ENCODE results near the gene GDF15.
"Not testable (repeated sequence)": the region's sequence is repeated elsewhere in the genome, so short reads cannot be mapped to it uniquely, and the experiment has no call there.

The GDF15 gene

GRCh38 chr19:18364277-18364825, 21.6 kb upstream of the GDF15 start:
- not testable (repeated sequence) for DNase-seq

GRCh38 chr19:18364826-18365528, 21.0 kb upstream of the GDF15 start:
- no peak for DNase-seq

GRCh38 chr19:18366021-18366435, 19.9 kb upstream of the GDF15 start:
- DNase-seq = no peak

- no peak for DNase-seq
Measured at GRCh38 chr19:18368504-18369222, 17.3 kb upstream of the GDF15 start.

GRCh38 chr19:18373407-18373891, 12.5 kb upstream of the GDF15 start:
- no peak for DNase-seq

DNA sequence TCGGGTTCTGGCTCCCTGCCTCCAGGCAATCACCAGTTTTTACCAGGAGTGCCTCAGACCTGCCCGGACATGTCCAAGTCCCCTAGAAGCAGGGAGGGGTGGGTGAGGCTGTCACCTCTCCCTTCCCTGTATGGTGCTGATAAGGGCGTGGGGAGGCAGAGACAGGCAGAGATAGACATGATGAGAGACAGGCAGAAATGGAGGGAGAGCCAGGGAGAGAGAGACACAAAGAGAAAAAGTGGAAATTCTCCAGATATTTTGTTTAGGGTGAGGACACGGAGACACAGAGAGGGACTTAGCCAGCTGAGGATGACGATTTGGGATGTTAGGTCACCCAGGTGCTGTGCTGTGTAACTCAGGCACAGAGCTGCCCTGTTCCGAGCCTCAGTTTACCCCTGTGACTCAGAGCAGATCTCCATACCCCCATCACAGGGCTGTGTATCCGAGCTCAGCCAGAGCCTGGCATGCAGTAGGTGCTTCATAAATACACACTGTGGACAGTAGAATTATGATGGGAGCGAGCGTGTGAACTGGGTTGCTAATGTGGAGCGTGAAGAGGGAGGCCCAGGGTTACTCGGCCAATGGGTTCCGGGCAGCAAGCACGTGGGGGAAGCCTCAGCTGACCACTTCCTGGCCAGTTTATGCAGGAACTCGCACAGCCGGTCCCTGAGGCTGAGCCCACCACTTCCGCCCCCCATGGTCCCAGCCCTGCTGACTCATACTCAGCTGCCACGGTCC, 11.9 kb upstream of the GDF15 start:
- DNase-seq = no peak

- no peak for DNase-seq
Measured at GRCh38 chr19:18377026-18377425, 8.9 kb upstream of the GDF15 start.

DNA sequence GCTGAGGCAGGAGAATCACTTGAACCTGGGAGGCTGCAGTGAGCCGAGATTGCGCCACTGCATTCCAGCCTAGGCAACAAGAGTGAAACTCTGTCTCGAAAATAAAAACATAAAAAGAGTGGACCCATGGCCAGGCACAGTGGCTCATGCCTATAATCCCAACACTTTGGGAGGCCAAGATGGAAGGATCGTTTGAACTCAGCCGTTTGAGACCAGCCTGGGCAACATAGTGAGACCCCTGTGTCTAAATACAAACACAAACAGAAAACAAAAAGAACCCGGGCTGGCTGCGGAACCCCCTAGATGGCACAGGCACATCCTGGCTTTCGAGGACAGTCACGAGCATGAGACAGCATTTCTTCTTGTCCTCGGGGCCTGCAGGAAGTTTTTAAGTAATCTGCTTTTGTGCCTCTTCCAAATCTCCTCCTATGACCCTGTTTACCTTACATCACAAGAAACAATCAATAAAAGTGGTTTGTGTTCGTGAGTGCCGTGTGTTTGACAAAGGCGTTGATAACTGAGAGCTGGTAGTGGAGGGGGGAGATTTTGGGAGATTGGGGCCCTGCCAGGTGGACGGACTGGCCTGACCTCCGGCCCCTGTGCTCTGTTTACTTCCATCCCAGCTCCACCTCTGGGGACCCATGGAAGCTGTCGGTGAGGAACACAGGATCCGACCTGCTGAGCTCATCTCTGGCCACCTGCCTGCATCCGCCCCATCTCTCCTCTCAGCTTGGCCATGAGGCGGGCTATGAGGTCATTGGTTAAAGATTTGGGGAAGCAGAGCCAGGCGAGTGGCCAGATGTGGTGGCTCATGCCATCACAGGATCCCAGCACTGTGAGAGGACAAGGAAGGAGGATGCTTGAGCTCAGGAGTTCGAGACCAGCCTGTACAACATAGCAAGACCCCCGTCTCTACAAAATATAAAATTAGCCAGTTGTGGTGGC, 5.9 kb upstream of the GDF15 start:
- DNase-seq = no peak

DNA sequence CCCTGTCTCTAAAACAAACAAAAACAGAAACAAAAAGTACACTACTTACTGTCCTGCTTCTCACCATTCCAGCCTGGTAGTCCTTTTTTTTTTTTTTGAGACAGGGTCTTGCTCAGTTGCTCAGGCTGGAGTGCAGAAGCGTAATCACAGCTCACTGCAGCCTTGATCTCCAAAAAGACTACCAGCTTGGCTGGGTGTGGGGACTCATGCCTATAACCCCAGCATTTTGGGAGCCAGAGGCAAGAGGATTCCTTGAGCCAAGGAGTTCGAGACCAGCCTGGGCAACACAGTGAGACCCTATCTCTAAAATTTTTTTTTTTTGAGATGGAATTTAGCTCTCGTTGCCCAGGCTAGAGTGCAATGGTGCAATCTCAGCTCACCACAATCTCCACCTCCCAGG, 5.1 kb upstream of the GDF15 start:
- no peak for DNase-seq

DNA sequence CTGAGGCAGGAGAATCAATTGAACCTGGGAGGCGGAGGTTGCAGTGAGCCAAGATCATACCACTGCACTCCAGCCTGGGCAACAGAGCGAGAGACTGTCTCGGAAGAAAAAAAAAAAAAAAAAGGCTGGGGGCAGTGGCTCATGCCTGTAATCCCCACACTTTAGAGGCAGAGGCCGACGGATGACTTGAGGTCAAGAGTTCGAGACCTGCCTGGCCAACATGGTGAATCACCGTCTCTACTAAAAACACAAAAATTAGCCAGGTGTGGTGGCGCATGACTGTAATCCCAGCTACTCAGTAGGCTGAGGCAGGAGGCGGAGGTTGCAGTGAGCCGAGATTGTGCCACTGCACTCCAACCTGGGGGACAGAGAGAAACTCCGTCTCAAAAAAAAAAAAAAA, 2.3 kb upstream of the GDF15 start:
- DNase-seq = not testable (repeated sequence)

DNA sequence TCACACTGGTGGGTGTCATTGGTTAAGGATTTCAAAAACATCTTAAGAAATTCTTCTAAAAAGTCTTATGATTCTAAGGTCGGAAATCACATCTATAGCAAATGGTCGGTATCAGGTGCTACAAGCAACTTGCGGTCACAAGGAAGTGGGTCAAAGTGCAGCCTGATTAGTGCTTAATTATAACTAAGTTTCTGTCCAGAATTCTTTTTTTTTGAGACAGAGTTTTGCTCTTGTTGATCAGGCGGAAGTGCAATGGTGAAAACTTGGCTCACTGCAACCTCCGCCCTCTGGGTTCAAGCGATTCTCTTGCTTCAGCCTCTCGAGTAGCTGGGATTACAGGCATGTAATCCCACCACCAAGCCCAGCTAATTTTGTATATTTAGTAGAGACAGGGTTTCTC, 1.2 kb upstream of the GDF15 start:
- DNase-seq = no peak

DNA sequence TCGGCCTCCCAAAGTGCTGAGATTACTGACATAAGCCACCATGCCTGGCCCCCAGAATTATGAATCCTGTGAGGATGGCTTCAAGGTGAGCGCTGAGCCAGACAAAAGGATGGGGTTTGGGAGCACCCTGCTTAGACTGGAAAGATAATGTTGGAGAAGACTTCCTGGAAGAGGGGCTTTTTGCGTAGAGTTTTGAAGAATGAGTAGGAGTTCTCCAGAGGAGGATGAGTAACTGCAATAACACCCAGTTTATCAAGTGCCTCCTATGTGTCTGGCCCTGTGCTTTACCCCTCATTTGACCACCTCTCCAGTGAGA, 641 bp upstream of the GDF15 start:
- no peak for DNase-seq

DNA sequence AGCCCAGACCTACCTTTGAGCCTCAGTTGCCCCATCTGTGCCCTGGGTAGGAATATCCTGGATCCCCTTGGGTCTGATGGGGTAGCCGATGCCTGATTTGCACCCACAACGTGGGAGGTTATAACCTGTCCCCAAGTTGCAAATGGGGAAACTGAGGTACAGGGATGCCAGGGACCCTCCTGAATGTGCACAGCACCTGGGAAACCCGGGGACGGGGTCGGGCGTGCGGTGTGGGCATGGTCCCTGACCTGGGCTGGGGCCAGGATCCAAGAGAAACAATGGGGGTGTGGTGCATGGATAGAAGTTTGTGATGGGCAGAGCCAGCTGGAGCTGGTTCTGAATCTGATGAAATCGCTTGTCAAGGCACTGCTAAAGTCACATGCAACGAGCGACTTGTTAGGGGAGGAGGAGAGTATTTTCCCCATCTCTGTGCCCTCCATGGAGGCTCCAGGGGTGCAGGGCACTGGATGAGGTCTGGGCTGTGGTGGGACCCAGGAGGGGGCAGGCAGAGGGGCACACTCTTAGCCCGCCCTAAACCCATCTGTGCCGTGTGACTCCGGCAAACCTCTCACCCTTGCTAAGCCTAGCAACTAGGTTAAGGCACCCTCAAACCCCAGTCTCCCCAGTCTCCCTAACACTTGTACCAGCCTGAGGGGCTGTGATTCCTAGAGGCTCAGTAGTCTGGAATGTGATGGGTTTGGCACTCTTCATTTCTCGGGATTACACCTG, 749 bp downstream of the GDF15 start:
- no peak for DNase-seq

DNA sequence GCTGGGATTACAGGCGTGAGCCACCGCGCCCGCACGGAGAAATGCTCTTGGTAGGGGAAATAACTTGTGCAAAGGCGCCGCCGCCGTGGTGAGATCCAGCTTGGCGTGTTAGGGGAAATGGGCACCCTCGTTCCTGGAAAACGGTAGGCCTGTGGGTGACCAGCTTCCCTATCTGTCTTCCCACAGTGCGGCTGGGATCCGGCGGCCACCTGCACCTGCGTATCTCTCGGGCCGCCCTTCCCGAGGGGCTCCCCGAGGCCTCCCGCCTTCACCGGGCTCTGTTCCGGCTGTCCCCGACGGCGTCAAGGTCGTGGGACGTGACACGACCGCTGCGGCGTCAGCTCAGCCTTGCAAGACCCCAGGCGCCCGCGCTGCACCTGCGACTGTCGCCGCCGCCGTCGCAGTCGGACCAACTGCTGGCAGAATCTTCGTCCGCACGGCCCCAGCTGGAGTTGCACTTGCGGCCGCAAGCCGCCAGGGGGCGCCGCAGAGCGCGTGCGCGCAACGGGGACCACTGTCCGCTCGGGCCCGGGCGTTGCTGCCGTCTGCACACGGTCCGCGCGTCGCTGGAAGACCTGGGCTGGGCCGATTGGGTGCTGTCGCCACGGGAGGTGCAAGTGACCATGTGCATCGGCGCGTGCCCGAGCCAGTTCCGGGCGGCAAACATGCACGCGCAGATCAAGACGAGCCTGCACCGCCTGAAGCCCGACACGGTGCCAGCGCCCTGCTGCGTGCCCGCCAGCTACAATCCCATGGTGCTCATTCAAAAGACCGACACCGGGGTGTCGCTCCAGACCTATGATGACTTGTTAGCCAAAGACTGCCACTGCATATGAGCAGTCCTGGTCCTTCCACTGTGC, 2.4 kb downstream of the GDF15 start:
- DNase-seq = peak; percentile 66

GRCh38 chr19:18388960-18389725, 3.2 kb downstream of the GDF15 start:
- no peak for DNase-seq

GRCh38 chr19:18389726-18390064, 3.7 kb downstream of the GDF15 start:
- DNase-seq = no peak

DNA sequence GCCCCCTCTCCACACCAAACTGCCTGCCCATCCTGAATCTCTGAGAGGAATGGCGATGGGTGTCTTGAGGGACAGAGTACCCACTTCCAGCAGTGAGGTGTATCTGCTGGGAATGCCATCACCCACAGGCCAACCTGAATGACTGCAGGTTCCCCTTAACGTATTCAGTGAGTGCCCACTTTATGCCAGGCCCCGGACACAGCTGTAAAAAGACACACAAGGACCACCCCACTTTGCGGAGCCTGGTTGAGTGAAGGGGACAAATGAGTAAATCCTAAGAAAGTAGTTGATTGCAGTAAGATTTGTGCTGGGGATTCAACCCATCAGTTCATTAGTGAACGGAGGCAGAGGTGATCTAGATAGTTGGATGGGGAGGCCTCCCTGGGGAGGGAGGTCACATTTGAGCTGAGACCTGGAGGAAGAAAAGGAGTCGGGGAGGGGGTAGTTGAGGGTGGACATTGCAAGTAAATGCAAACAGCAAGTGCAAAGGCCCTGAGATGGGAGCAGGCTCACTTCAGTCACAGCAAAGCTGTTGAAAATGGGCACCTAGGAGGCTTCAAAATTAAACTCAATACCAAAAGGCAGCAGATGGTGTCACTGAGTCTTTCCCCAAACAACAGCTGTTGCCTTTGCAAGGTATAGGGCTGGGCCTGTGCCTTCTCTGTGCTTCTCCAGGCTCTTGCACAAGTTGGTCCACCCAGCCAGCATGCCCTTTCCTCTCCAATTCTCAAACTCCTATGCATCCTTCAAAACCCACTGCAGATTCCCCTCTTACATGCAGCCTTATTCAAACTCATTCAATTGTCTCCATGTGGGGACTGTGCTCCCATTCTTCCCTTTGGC, 4.3 kb downstream of the GDF15 start:
- DNase-seq = no peak

DNA sequence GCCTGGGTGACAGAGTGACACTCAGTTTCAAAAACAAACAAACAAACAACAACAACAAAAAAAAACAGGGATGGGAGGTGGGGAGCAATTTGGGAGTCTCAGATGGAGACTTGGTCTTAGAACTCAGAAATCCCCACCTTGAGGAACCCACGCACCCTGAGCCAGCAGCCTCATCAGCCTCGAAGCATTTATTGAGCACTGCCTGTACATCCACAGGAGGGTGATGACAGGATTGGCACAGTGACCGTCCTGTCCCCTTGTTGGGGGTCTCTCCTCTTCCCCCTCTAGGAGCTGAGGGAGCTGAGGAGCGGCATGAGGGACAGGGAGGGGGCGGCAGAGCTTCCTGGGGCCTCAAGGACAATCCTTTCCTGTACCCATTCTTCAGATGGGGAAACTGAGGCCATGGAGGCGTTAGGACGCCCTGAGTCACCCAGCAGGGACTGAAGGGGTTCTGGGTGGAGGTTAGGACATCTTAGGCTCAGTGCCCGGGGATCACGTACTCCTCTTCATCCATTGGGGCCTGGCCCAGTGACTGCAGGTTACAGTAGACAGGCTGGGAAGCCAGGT, 5.6 kb downstream of the GDF15 start:
- no peak for DNase-seq

DNA sequence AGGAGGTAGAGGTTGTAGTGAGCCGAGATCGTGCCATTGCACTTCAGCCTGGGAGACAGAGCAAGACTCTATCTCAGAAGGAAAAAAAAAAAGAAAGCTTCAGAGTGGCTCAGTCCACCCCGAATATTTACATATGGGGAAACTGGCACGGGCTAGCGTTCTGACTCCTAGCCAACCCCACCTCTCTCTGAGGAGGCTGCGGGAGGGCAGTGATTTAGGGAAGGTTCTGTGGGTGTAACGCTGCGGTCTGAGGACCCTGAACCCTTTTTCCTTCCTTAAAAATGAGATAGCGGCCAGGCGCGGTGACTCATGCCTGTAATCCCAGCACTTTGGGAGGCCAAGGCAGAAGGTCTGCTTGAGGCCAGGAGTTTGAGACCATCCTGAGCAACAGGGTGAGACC, 6.5 kb downstream of the GDF15 start:
- DNase-seq = no peak
